Muscle layer of duodenum (tissue), 2 donors: Measurements from ENCODE around the gene RHBDF2.
A peak's percentile ranks its signal among the peaks of the same experiment; 100 is the strongest.

Experiments
- H3K27ac ChIP-seq: one replicate; pipeline ENCODE4 v1.7.0; 2013; ENCODE audit warnings: mild to moderate bottlenecking, low read length
- H3K27me3 ChIP-seq: one replicate; pipeline ENCODE4 v1.7.0; 2013; ENCODE audit warnings: low read depth, mild to moderate bottlenecking, control low read depth, low read length
- H3K36me3 ChIP-seq, 2 donors: one replicate each; pipeline ENCODE4 v1.7.0; 2013; ENCODE audit warnings: low read length in 2 of 2, control low read depth in 1 of 2, mild to moderate bottlenecking in 1 of 2; ENCODE audit not compliant: insufficient read depth in 2 of 2, control insufficient read depth in 1 of 2
- H3K4me1 ChIP-seq, 2 donors: one replicate each; pipeline ENCODE4 v1.7.0; 2013; ENCODE audit warnings: low read length in 2 of 2, mild to moderate bottlenecking in 2 of 2, control low read depth in 1 of 2, moderate library complexity in 1 of 2; ENCODE audit not compliant: insufficient read depth in 2 of 2, control insufficient read depth in 1 of 2
- H3K4me3 ChIP-seq, 2 donors: one replicate each; pipeline ENCODE4 v1.7.0; 2013; ENCODE audit warnings: low read length in 2 of 2, low read depth in 1 of 2, mild to moderate bottlenecking in 1 of 2
- H3K9me3 ChIP-seq, 2 donors: one replicate each; pipeline ENCODE4 v1.7.0; 2013; ENCODE audit warnings: low read length in 2 of 2, control low read depth in 1 of 2, mild to moderate bottlenecking in 1 of 2; ENCODE audit not compliant: control insufficient read depth in 1 of 2
- donor health status: healthy.

RHBDF2 gene

DNA sequence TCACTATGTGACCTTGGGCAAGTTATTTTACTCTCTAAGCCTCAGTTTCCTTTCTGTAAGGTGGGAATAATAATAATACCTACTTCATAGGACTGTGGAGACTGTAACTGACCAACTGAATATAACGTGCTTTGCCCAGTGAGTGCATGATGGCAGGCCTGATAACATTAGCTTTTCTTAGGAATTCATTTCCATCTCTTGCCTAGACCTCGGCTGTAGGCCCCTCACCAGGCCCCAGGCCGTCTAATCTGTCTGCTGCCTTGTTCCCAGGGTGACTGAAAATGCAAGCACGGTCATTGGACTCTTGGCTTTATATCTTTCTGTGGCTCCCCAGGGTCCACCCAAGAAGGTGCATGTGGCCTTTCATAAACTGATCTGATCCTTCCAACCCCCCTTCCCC, 41.5 kb downstream of the RHBDF2 start:
- Histone ChIP-seq H3K36me3 (no peaks in the 10 kb centered on the region), H3K27ac (no peak overlapping the region), H3K9me3 (no peaks in the 10 kb centered on the region), H3K4me3 (no peak overlapping the region), H3K27me3 (no peaks in the 10 kb centered on the region), H3K4me1 (no peaks in the 10 kb centered on the region)

DNA sequence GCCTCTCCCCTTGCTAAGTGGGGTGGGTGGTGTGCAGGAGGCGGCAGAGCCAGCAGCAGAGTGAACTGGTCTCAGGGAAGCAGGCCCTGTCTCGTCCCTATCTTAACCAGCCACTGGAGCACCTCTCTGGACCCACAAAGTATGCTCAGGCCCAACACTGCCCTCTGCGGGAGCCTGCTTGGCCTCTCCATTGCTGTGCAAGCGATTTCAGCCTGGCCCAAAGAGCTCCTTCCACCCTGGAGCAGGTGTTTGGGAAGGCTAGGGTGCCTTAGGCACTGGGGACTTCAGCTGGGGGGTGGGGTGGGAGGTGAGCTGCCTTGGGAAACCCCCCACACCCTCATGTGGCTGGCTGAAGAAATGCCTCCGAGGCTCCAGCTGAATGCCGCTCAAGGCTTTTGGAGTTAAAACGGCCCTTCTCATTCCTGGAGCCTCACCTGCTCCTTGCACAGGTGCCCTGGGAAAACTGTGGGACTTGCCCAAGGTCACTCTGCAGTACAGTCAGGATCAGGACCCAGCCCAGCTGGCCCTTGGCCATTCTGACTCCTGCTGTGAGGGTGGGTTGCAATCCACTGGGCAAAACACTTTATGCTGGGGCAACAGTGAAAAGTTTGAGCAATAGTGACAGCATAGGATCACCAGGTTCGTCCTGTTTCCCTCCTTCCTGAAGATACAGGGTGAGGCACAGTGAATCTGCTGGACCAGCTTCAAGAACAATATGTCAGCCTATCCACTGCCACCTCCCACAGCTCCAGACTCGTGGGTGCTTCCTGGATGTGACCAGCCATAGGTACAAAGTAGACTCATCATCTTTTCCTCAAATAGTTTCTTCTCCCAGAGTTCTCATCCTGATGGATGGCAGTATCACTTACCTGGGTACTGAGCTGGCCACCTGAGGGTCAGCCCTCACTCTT, 42.4 kb downstream of the RHBDF2 start:
- no peak overlapping the region for H3K4me3 ChIP-seq
- no peaks in the 10 kb centered on the region for H3K27me3 ChIP-seq
- H3K27ac ChIP-seq = no peak overlapping the region
- no peaks in the 10 kb centered on the region for H3K36me3 ChIP-seq
- no peaks in the 10 kb centered on the region for H3K4me1 ChIP-seq
- no peaks in the 10 kb centered on the region for H3K9me3 ChIP-seq

DNA sequence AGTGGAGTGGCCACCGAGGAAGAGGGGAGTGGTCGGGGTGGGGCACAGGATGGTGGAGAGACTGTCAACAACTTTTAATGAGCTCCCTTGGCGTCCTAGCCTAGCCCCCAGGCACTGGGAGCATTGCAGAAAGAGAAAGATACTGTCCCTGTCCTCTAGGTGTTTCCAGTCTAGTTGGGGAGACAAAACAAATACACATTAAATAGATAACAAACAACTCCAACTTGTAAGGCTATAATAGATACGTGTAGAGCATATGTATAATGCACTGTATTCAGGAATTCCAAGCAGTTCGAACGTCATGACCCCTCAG, 47.8 kb downstream of the RHBDF2 start:
- Histone ChIP-seq H3K36me3 (no peaks in the 10 kb centered on the region), H3K4me1 (peaks cover 3 to 11% of the 10 kb centered on the region in 2 donors), H3K27me3 (no peaks in the 10 kb centered on the region), H3K27ac (no peak overlapping the region), H3K9me3 (no peaks in the 10 kb centered on the region), H3K4me3 (peak overlapping the region in 1 of 2 donors; percentile 84)

DNA sequence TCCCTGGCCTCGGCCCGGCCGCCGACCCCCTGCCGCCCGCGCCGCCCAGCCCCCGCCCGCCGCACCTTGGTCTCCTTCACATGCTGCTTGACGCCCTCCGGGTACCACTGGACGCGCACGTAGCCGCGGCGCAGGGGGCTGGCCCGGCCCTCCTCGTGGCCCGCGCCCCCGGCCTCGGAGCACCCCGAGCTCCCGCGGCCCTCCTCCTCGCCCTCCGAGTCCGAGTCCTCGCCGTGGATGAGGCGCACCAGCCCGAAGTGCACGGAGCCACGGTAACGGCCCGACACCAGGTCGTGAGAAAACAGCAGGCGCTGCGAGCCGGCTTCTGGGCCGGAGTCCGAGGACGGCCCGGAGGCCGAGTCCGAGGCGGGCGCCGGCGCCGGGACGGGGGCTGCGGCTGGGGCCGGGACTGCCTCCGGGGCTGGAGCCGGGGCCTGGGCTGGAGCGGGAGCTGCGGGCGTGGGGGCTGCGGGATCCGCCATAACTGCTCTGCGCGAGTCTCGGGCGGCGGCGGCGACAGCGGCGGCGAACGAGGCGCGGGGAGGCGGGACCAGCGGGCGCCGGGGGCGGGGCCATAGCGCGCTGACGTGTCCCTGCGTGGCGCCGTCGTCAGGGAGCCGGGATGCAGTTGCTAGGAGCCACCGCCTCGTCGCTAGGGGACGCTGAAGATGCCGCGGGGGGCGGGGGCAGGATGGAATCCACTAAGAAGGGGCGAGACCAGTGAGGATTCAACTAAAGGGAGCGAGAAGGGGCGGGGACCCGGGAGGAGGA, 48.4 kb downstream of the RHBDF2 start, which contains the start of gene UBE2O:
Gene UBE2O (minus strand): TSS at position 493 of the 771 bp plus-strand sequence. CDS start 11 bp downstream, at position 482.
- Histone ChIP-seq H3K27ac (no peak within 1 kb of the TSS), H3K36me3 (no peaks in the 10 kb centered on the region), H3K4me3 (peak within 1 kb of the TSS; percentile 59 to 84), H3K9me3 (no peaks in the 10 kb centered on the region), H3K4me1 (peaks cover 3 to 12% of the 10 kb centered on the region in 2 donors), H3K27me3 (no peaks in the 10 kb centered on the region)

DNA sequence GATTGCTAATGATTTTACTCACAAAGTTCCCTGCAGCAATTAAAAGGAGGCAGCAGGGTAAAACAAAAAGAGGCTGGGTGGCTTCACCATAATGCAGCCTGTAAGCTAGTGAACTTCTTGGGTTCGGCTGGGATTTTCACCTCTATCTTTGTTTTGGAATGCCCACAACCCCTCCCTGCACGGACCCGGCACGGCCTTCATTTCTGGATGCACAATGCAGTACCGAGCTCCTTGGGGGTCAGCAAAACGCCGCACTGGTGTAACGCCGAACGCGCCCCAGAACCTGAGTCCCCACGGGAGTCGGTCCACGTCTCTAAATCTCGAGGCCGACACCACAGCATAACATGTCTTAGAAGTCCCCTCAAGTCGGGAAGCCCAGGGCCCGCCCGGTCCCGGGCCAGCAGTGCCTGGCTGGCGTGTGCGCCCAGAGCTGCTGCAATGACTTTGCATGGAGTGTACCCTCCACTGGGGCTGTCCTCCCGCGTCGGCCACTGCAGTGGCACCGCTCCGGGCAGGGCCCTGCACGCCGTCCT, 49.0 kb downstream of the RHBDF2 start:
- no peaks in the 10 kb centered on the region for H3K27me3 ChIP-seq
- peaks cover 4 to 18% of the 10 kb centered on the region in 2 donors for H3K4me1 ChIP-seq
- no peaks in the 10 kb centered on the region for H3K9me3 ChIP-seq
- no peaks in the 10 kb centered on the region for H3K36me3 ChIP-seq
- no peak overlapping the region for H3K27ac ChIP-seq
- H3K4me3 ChIP-seq = peak overlapping the region; percentile 59 to 84

DNA sequence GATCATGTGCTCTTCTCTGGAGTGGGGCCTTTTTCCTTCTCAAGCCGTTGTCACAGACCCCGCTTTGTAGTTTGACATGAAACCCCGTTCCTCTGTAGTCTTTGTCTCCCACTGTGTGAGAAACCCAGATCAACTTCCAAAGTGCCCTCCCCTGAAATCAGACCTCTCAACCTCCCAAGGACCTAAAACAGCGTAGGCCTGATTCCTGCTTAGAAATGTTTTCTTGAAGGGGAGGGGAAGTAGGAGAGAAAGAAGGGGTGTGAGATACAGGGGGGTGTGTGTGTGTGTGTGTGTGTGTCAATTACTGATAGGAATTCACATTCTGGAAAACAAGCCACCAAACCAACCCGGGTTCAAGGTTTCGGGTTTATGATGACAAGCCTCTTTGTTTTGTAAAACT, 49.7 kb downstream of the RHBDF2 start:
- Histone ChIP-seq H3K27ac (no peak overlapping the region), H3K9me3 (no peaks in the 10 kb centered on the region), H3K36me3 (no peaks in the 10 kb centered on the region), H3K4me3 (peak overlapping the region in 1 of 2 donors; percentile 59), H3K4me1 (peaks cover 10 to 25% of the 10 kb centered on the region in 2 donors), H3K27me3 (no peaks in the 10 kb centered on the region)

DNA sequence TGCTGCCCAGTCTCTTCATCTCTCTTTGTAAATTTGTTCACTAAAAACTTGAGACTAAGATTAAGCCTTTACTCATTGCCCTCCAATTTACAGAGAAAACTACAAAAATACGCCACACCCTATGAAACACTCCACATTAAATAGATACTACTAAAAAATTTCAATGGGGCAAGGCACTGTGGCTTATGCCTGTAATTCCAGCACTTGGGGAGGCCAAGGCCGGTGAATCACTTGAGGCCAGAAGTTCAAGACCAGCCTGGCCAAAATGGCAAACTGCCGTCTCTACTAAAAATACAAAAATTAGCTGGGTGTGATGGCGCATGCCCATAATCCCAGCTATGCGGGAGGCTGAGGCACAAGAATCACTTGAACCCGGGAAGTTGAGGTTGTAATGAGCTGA, 52.1 kb downstream of the RHBDF2 start:
- Histone ChIP-seq H3K27ac (no peak overlapping the region), H3K4me1 (peaks cover 11 to 29% of the 10 kb centered on the region in 2 donors), H3K4me3 (no peak overlapping the region), H3K9me3 (no peaks in the 10 kb centered on the region), H3K36me3 (no peaks in the 10 kb centered on the region), H3K27me3 (no peaks in the 10 kb centered on the region)

DNA sequence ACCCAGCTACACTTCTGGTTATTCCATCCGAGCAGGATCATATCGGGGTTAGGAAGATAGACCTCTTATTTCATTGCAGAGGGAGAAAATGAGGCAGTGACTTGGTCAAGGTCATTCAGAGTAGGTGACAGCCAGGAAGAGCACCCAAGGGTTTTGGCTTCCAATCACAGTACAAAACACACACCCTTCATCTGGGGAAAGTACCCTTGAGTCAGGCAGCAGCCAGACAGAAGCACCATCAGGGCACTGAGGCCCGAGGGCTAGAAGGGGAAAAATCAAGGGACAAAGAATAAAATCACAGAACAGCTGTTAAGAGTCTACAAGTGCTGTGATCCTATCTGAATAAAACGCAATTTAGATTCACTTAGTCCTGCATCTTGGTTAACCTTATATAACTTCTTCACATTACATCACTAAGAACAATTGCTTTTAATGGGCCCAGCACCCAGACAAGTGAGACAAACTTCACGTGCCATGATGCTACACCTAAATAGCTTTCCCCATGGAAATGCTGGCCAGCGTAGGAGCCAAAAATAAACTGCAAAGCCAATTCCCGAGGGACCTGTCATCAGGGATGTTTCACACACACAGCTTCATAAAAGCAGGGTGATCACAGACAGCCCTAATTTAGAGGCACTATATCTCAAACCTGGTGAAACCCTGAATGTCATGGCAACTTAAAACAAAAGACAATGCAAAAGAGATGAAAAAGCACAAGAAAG, 53.1 kb downstream of the RHBDF2 start:
- H3K4me3 ChIP-seq = no peak overlapping the region
- no peaks in the 10 kb centered on the region for H3K36me3 ChIP-seq
- H3K27me3 ChIP-seq = no peaks in the 10 kb centered on the region
- H3K4me1 ChIP-seq = peaks cover 11 to 29% of the 10 kb centered on the region in 2 donors
- no peak overlapping the region for H3K27ac ChIP-seq
- H3K9me3 ChIP-seq = no peaks in the 10 kb centered on the region

DNA sequence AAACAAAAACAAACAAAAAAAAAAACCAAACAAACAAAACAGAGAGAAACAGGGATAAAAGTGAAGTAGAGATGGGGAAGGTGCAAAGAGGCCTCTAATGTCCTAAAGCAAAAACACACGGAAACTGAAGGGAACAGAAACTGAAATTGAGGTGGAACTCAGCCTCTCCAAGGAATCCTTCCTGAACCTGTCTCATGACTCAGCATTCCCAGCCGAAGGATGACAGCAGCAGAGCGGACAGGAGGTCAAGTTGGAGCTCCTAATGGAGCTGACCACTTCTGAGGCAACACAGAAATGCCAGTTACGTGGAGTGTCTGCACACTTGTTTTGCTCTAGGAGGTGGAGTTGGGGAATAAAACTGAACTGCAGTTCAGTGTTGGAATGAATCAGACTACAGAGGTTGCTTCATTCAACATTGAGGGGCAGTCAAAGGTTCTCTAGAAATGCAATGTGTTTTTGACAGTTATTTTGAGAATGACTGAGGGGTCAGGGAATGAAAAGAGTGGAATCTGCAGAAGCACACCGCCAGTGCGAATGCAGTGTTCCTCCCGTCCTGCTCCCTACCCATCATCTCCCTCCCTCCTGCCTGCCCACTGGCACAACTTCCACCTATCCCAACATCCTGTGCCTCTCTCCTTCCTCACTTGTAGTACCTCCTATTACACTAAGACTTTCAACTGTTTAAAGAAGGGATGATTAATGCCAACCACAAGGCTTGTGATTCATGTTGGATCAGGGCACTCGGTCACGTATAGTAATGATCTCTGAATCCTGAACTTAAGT, 54.6 kb downstream of the RHBDF2 start:
- Histone ChIP-seq H3K27me3 (no peaks in the 10 kb centered on the region), H3K27ac (peak overlapping the region; percentile 9), H3K4me1 (peaks cover 8 to 20% of the 10 kb centered on the region in 2 donors), H3K36me3 (no peaks in the 10 kb centered on the region), H3K4me3 (no peak overlapping the region), H3K9me3 (no peaks in the 10 kb centered on the region)

DNA sequence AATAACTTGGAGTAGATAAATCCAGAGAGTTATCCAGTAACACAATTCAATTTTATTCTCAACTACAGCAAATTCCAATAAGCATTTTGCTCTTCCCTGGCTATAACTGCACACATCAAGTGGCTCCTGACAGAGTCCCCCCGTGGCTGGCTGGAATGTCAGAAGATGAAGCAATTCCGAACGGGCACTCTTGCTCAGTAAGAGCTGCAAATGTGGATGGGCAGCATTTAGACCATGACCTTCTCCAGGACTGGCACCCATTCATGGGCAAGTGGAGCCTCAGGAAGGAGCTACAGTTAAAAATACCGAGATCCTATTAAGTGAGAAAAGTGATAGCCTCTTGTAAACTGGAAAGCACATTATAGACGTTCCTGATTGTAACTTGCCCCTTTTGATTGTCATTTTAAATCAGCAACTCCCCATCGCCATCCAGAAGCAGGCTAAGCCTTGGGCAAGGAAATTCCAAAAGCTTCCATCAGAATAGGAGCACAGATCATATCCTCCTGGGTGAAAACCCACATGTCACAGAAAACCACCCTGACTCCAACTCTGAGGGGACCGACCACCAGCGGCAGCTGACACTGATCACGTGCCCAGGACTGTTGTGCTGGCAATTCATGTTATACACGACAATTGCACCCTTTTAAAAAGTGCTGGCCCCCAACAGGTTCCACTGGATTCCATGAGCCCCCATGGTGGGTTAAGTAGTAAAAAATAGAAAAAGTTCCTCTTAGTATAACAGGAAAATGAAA, 55.4 kb downstream of the RHBDF2 start:
- no peak overlapping the region for H3K27ac ChIP-seq
- no peak overlapping the region for H3K4me3 ChIP-seq

More for the DNA sequence above, 55.4 kb downstream of the RHBDF2 start:
- Histone ChIP-seq H3K27me3 (no peaks in the 10 kb centered on the region), H3K9me3 (no peaks in the 10 kb centered on the region), H3K36me3 (no peaks in the 10 kb centered on the region), H3K4me1 (peaks cover 8 to 18% of the 10 kb centered on the region in 2 donors)
